Ascending aorta (tissue), 2 donors: Measurements from ENCODE around the gene TMED6. TPM values are rescaled to one million over a fixed set of nuclear protein-coding genes. Genes with fewer than 3 reads are reported as not detected.

ENCODE experiments used
- DNase-seq, 2 donors: peaks; one replicate each; pipeline ENCODE4 v3.0.0-alpha.2; 2019; ENCODE audit warnings: low spot score in 2 of 2
- H3K27ac ChIP-seq, 2 donors: fragments of 200-600 bp; sonication (generic); one replicate each; pipeline ENCODE4 v1.5.1; 2016 to 2017; ENCODE audit warnings: mild to moderate bottlenecking in 1 of 2
- H3K27me3 ChIP-seq: fragments of 200-600 bp; sonication (generic); one replicate; pipeline ENCODE4 v1.5.1; 2017
- H3K36me3 ChIP-seq, 2 donors: fragments of 200-600 bp; sonication (generic); one replicate each; pipeline ENCODE4 v1.5.1; 2016
- H3K4me1 ChIP-seq, 2 donors: fragments of 200-600 bp; sonication (generic); one replicate each; pipeline ENCODE4 v1.5.1; 2016 to 2017; ENCODE audit warnings: mild to moderate bottlenecking in 1 of 2
- H3K4me3 ChIP-seq, 2 donors: fragments of 200-600 bp; sonication (generic); one replicate each; pipeline ENCODE4 v1.5.1; 2016 to 2017; ENCODE audit warnings: mild to moderate bottlenecking in 1 of 2
- H3K9me3 ChIP-seq, 2 donors: fragments of 200-600 bp; sonication (generic); one replicate each; pipeline ENCODE4 v1.5.1; 2016
- CTCF ChIP-seq, 3 experiments: fragments of 200-600 bp in 2 of 3; fragments of 450-650 bp in 1 of 3; sonication (generic) in 2 of 3; IDR thresholded peaks; one replicate each; pipeline ENCODE4 v1.5.1; 2016 to 2019; ENCODE audit warnings: antibody characterized with exemption in 3 of 3, mild to moderate bottlenecking in 1 of 3, moderate library complexity in 1 of 3
- intact Hi-C: fragments of 100-400 bp; cut with DNase I; formaldehyde crosslinking; loops from one replicate; pipeline ENCODE4 v1.15.1; 2023
- total RNA-seq: library from RNA; depleted of rRNA; stranded (reverse); fragments of >200 nt; gene quantifications from one replicate; pipeline ENCODE4 v1.1.0, GENCODE V29; 2016

Gene TMED6
- total RNA-seq, 1 donor from 2014 or later: not detected

GRCh38 chr16:69322343-69322742 lies 29.2 kb downstream of the TMED6 start:
- Histone ChIP-seq H3K27me3 (no peaks in the 10 kb centered on the region), H3K9me3 (no peaks in the 10 kb centered on the region), H3K4me1 (no peaks in the 10 kb centered on the region), H3K27ac (no peak overlapping the region), H3K36me3 (peaks cover 71 to 83% of the 10 kb centered on the region in 2 donors), H3K4me3 (no peak overlapping the region)
- no peak for TF ChIP-seq CTCF (IDR thresholded peaks at IDR 0.05)
- DNase-seq: peak in 1 of 2 donors; percentile 39
- intact Hi-C loops: no loop called here

GRCh38 chr16:69321080-69321479 lies 30.5 kb downstream of the TMED6 start:
- Histone ChIP-seq H3K27ac (no peak overlapping the region), H3K4me1 (no peaks in the 10 kb centered on the region), H3K9me3 (no peaks in the 10 kb centered on the region), H3K4me3 (no peak overlapping the region), H3K27me3 (no peaks in the 10 kb centered on the region), H3K36me3 (peaks cover 83 to 96% of the 10 kb centered on the region in 2 donors)
- no peak for TF ChIP-seq CTCF (IDR thresholded peaks at IDR 0.05)
- intact Hi-C loops: no loop called here
- peak in 1 of 2 donors; percentile 56 for DNase-seq

- intact Hi-C loops: no loop called here
- H3K27me3 ChIP-seq: no peaks in the 10 kb centered on the region
- TF ChIP-seq CTCF (IDR thresholded peaks at IDR 0.05): no peak
- no peak overlapping the region for H3K4me3 ChIP-seq
- peaks cover 87 to 98% of the 10 kb centered on the region in 2 donors for H3K36me3 ChIP-seq
- H3K27ac ChIP-seq: no peak overlapping the region
- peak in 1 of 2 donors; percentile 53 for DNase-seq
- H3K4me1 ChIP-seq: no peaks in the 10 kb centered on the region
- no peaks in the 10 kb centered on the region for H3K9me3 ChIP-seq
Measured at GRCh38 chr16:69320740-69321073, 30.9 kb downstream of the TMED6 start.

GRCh38 chr16:69319826-69320739 lies 31.5 kb downstream of the TMED6 start:
- H3K9me3 ChIP-seq: no peaks in the 10 kb centered on the region
- H3K36me3 ChIP-seq: peaks cover 89 to 96% of the 10 kb centered on the region in 2 donors
- H3K27ac ChIP-seq: no peak overlapping the region
- DNase-seq: peak in 1 of 2 donors; percentile 59
- intact Hi-C loops: loop anchor here (10.0 kb wide), 1 partner anchor 785 kb away; the partner anchor contains the start of gene ZFP90
- H3K4me1 ChIP-seq: no peaks in the 10 kb centered on the region
- H3K4me3 ChIP-seq: no peak overlapping the region
- no peak for TF ChIP-seq CTCF (IDR thresholded peaks at IDR 0.05)
- no peaks in the 10 kb centered on the region for H3K27me3 ChIP-seq

GRCh38 chr16:69319381-69319780 lies 32.2 kb downstream of the TMED6 start:
- TF ChIP-seq CTCF (IDR thresholded peaks at IDR 0.05): no peak
- H3K9me3 ChIP-seq: no peaks in the 10 kb centered on the region
- H3K27me3 ChIP-seq: no peaks in the 10 kb centered on the region
- no peak overlapping the region for H3K27ac ChIP-seq
- no peaks in the 10 kb centered on the region for H3K4me1 ChIP-seq
- DNase-seq: peak in 1 of 2 donors; percentile 54
- H3K4me3 ChIP-seq: no peak overlapping the region
- intact Hi-C loops: loop anchor here (10.0 kb wide), 1 partner anchor 785 kb away; the partner anchor contains the start of gene ZFP90
- H3K36me3 ChIP-seq: peaks cover 92 to 96% of the 10 kb centered on the region in 2 donors
